Measurements from ENCODE around the gene SCARB2. TPM values are rescaled to one million over a fixed set of nuclear protein-coding genes. Genes with fewer than 3 reads are reported as not detected.
"Not testable (repeated sequence)": the region's sequence is repeated elsewhere in the genome, so short reads cannot be mapped to it uniquely, and the experiment has no call there.

Gene SCARB2
- polyA plus RNA-seq, 1 experiment: 65.3 TPM

DNA sequence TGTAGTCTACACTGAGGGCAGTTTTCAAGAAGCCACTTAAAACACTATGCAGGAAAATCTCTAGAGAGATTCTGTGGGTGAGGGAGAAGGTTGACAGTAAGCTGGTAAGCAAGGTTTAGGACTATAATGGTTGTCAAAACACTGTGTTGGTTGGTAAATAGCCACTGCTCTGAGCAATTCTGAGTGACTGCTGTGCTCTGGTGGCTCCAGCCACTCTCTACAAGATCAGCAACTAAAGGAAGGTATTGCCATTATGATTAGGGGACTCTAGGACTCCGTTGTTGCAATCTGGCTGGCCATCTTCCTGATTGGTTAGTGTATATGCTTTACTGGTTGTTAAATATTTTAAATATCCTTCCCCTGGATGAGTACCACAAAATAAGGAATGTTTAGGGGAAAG is 32.4 kb upstream of the SCARB2 start:
- peaks cover 14% of the 10 kb centered on the region for H3K27me3 ChIP-seq (ENCODE audit: control insufficient read depth, insufficient read depth, low read length)
- no peak for DNase-seq (ENCODE audit: low read depth)
- no peaks in the 10 kb centered on the region for H3K36me3 ChIP-seq (ENCODE audit: control insufficient read depth, insufficient read depth, low read length)
- CTCF ChIA-PET: no interaction called here
- no peak overlapping the region for H3K4me3 ChIP-seq (ENCODE audit: low read depth, low read length)
- TF ChIP-seq, protein P1, sequence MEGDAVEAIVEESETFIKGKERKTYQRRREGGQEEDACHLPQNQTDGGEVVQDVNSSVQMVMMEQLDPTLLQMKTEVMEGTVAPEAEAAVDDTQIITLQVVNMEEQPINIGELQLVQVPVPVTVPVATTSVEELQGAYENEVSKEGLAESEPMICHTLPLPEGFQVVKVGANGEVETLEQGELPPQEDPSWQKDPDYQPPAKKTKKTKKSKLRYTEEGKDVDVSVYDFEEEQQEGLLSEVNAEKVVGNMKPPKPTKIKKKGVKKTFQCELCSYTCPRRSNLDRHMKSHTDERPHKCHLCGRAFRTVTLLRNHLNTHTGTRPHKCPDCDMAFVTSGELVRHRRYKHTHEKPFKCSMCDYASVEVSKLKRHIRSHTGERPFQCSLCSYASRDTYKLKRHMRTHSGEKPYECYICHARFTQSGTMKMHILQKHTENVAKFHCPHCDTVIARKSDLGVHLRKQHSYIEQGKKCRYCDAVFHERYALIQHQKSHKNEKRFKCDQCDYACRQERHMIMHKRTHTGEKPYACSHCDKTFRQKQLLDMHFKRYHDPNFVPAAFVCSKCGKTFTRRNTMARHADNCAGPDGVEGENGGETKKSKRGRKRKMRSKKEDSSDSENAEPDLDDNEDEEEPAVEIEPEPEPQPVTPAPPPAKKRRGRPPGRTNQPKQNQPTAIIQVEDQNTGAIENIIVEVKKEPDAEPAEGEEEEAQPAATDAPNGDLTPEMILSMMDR (IDR thresholded peaks at IDR 0.05; ENCODE audit: insufficient read depth, low read depth, low read length): no peak
- POLR2A ChIA-PET: no interaction called here

DNA sequence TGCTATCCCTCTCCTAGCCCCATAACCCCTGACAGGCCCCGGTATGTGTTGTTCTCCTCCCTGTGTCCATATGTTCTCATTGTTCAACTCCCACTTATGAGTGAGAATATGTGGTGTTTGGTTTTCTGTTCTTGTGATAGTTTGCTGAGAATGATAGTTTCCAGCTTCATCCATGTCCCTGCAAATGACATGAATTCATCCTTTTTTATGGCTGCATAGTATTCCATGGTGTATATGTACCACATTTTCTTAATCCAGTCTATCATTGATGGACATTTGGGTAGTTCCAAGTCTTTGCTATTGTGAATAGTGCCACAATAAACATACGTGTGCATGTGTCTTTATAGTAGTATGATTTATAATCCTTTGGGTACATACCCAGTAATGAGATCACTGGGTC is 30.3 kb upstream of the SCARB2 start:
- H3K27me3 ChIP-seq (ENCODE audit: control insufficient read depth, insufficient read depth, low read length); H3K4me3 ChIP-seq (ENCODE audit: low read depth, low read length); CTCF ChIA-PET; H3K36me3 ChIP-seq (ENCODE audit: control insufficient read depth, insufficient read depth, low read length); DNase-seq (ENCODE audit: low read depth); POLR2A ChIA-PET: not testable (repeated sequence)

DNA sequence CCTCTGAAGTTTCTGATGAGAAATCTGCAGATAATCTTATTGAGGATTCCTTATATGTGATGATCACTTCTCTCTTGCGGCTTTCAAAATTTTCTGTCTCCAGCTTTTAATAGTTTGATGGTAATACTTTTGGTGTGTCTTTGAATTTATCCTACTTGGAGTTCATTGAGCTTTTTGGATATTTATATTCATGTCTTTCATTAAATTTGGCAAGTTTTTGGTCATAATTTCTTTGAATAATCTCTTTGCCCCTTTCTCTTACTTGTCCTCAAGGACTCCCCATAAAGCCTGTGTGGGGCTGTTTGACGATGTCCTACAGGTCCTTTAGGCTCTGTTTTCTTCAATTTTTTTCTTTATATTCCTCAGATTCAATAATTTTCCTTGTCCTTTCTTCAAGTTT is 26.6 kb upstream of the SCARB2 start:
- TF ChIP-seq, protein P1 (IDR thresholded peaks at IDR 0.05; ENCODE audit: insufficient read depth, low read depth, low read length): no peak

DNA sequence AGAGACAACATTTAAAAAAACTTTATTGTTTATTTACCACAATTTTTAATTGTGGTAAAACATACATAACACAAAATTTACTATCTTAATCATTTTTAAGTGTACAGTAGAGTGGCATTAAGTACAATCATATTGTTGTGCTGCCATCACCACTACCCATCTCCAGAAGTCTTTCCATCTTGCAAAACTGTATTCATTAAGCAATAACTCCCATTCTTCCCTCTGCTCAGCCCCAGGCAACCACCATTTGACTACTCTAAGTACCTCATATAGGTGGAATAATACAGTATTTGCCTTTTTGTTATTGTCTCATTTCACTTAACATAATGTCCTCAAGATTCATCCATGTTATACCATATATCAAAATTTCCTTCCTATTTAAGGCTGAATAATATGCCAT is 25.1 kb upstream of the SCARB2 start:
- Histone ChIP-seq H3K27me3 (ENCODE audit: control insufficient read depth, insufficient read depth, low read length) (peaks cover 7% of the 10 kb centered on the region), H3K4me3 (ENCODE audit: low read depth, low read length) (no peak overlapping the region), H3K36me3 (ENCODE audit: control insufficient read depth, insufficient read depth, low read length) (no peaks in the 10 kb centered on the region)
- TF ChIP-seq, protein P1 (IDR thresholded peaks at IDR 0.05; ENCODE audit: insufficient read depth, low read depth, low read length): no peak
- POLR2A ChIA-PET: no interaction called here
- CTCF ChIA-PET: no interaction called here
- DNase-seq (ENCODE audit: low read depth): no peak

More for the DNA sequence above, 26.6 kb upstream of the SCARB2 start:
- DNase-seq (ENCODE audit: low read depth): no peak
- Histone ChIP-seq H3K27me3 (ENCODE audit: control insufficient read depth, insufficient read depth, low read length) (peaks cover 8% of the 10 kb centered on the region), H3K36me3 (ENCODE audit: control insufficient read depth, insufficient read depth, low read length) (no peaks in the 10 kb centered on the region), H3K4me3 (ENCODE audit: low read depth, low read length) (no peak overlapping the region)
- CTCF ChIA-PET: no interaction called here
- POLR2A ChIA-PET: no interaction called here

DNA sequence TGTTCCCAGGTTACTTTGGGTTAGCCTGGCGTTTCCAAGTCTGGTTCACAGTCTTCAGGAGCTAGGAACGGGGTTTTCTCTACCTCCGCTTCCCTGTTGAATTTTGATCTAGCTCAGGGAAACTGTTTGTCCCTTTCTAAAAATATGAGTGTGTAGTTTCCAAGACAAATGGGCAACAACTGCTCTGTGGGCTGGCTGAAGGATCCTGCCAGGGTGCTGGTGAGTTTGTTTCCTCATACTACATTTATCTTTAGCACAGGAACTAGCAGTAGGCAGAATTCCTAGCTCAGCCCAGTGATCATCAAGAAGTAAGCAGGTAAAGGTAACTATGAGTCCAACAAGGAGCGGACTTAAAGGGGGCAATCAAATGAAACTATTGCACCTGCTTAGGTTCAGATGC is 24.6 kb upstream of the SCARB2 start:
- TF ChIP-seq, protein P1 (IDR thresholded peaks at IDR 0.05; ENCODE audit: insufficient read depth, low read depth, low read length): no peak
- DNase-seq (ENCODE audit: low read depth): no peak
- Histone ChIP-seq H3K27me3 (ENCODE audit: control insufficient read depth, insufficient read depth, low read length) (peaks cover 7% of the 10 kb centered on the region), H3K4me3 (ENCODE audit: low read depth, low read length) (no peak overlapping the region), H3K36me3 (ENCODE audit: control insufficient read depth, insufficient read depth, low read length) (no peaks in the 10 kb centered on the region)
- CTCF ChIA-PET: no interaction called here
- POLR2A ChIA-PET: no interaction called here

DNA sequence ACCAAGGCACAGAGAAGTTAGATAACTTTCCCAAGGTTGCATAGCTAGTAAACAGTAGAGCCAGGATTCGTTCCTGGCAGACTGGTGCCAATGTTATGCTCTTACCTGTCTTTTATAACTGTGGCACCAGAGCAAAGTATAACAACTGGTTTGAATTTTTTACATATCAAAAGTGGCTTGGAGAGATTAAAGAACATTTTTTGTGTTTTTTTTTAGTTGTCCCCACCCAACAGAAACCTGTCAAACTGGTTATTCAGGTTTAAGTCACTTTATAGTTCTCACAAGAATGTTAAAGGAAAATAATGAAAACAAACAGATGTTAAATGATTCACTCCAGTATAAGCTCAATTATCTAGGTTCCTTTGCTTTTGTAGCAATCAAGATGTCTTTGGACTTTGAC is 22.3 kb upstream of the SCARB2 start:
- DNase-seq (ENCODE audit: low read depth): no peak
- CTCF ChIA-PET: no interaction called here
- Histone ChIP-seq H3K4me3 (ENCODE audit: low read depth, low read length) (no peak overlapping the region), H3K36me3 (ENCODE audit: control insufficient read depth, insufficient read depth, low read length) (no peaks in the 10 kb centered on the region), H3K27me3 (ENCODE audit: control insufficient read depth, insufficient read depth, low read length) (peaks cover 2% of the 10 kb centered on the region)
- POLR2A ChIA-PET: no interaction called here
- TF ChIP-seq, protein P1 (IDR thresholded peaks at IDR 0.05; ENCODE audit: insufficient read depth, low read depth, low read length): no peak

All from BJ (cell line).